ENCODE measurements around the gene ADAM29. TPM values are rescaled to one million over a fixed set of nuclear protein-coding genes. Genes with fewer than 3 reads are reported as not detected.

ADAM29 gene
- total and polyA plus RNA-seq, 2 donors from 2014 or later: not detected

- no peak overlapping the region for H3K9ac ChIP-seq (ENCODE audit: low read length in 3 of 3)
- DNase-seq: no peak
- peaks cover 0 to 5% (median 4%) of the 10 kb centered on the region in 3 donors for H3K9me3 ChIP-seq (ENCODE audit: control insufficient read depth in 2 of 3, insufficient read depth in 1 of 3, low read length in 3 of 3)
- H3K36me3 ChIP-seq (ENCODE audit: control insufficient read depth in 2 of 3, insufficient read depth in 3 of 3, low read length in 3 of 3): no peaks in the 10 kb centered on the region
- H3K27ac ChIP-seq (ENCODE audit: low read depth in 2 of 2, low read length in 2 of 2): no peak overlapping the region
- H3K4me1 ChIP-seq (ENCODE audit: control insufficient read depth in 2 of 3, insufficient read depth in 2 of 3, low read depth in 1 of 3, low read length in 3 of 3): no peaks in the 10 kb centered on the region
- no peak overlapping the region for H3K4me3 ChIP-seq (ENCODE audit: low read length in 3 of 3)
- H3K27me3 ChIP-seq (ENCODE audit: control insufficient read depth, insufficient read depth, low read length): no peaks in the 10 kb centered on the region
- intact Hi-C loops (cut with DNase I): no loop called here
- no peak for TF ChIP-seq CTCF (IDR thresholded peaks at IDR 0.05; ENCODE audit: borderline replicate concordance, extremely low read depth, insufficient read depth)
- FAIRE-seq: no peak
Observed at GRCh38 chr4:174907508-174907907, 10.7 kb upstream of the ADAM29 start.

- no peak overlapping the region for H3K4me3 ChIP-seq (ENCODE audit: low read length in 3 of 3)
- no peaks in the 10 kb centered on the region for H3K36me3 ChIP-seq (ENCODE audit: control insufficient read depth in 2 of 3, insufficient read depth in 3 of 3, low read length in 3 of 3)
- H3K9ac ChIP-seq (ENCODE audit: low read length in 3 of 3): no peak overlapping the region
- H3K4me1 ChIP-seq (ENCODE audit: control insufficient read depth in 2 of 3, insufficient read depth in 2 of 3, low read depth in 1 of 3, low read length in 3 of 3): no peaks in the 10 kb centered on the region
- FAIRE-seq: no peak
- H3K27ac ChIP-seq (ENCODE audit: low read depth in 2 of 2, low read length in 2 of 2): no peak overlapping the region
- peaks cover 0 to 4% (median 0%) of the 10 kb centered on the region in 3 donors for H3K9me3 ChIP-seq (ENCODE audit: control insufficient read depth in 2 of 3, insufficient read depth in 1 of 3, low read length in 3 of 3)
- intact Hi-C loops (cut with DNase I): no loop called here
- H3K27me3 ChIP-seq (ENCODE audit: control insufficient read depth, insufficient read depth, low read length): no peaks in the 10 kb centered on the region
- no peak for TF ChIP-seq CTCF (IDR thresholded peaks at IDR 0.05; ENCODE audit: borderline replicate concordance, extremely low read depth, insufficient read depth)
- no peak for DNase-seq
Observed at GRCh38 chr4:174910271-174910670, 7.9 kb upstream of the ADAM29 start.

- H3K9ac ChIP-seq (ENCODE audit: low read length in 3 of 3): no peak overlapping the region
- no peak for TF ChIP-seq CTCF (IDR thresholded peaks at IDR 0.05; ENCODE audit: borderline replicate concordance, extremely low read depth, insufficient read depth)
- DNase-seq: no peak
Observed at GRCh38 chr4:174912919-174913543, 5.1 kb upstream of the ADAM29 start.

More at GRCh38 chr4:174912919-174913543, 5.1 kb upstream of the ADAM29 start:
- H3K4me1 ChIP-seq (ENCODE audit: control insufficient read depth in 2 of 3, insufficient read depth in 2 of 3, low read depth in 1 of 3, low read length in 3 of 3): no peaks in the 10 kb centered on the region
- intact Hi-C loops (cut with DNase I): no loop called here
- no peaks in the 10 kb centered on the region for H3K27me3 ChIP-seq (ENCODE audit: control insufficient read depth, insufficient read depth, low read length)
- peaks cover 0 to 4% (median 0%) of the 10 kb centered on the region in 3 donors for H3K9me3 ChIP-seq (ENCODE audit: control insufficient read depth in 2 of 3, insufficient read depth in 1 of 3, low read length in 3 of 3)
- H3K27ac ChIP-seq (ENCODE audit: low read depth in 2 of 2, low read length in 2 of 2): no peak overlapping the region
- no peaks in the 10 kb centered on the region for H3K36me3 ChIP-seq (ENCODE audit: control insufficient read depth in 2 of 3, insufficient read depth in 3 of 3, low read length in 3 of 3)
- H3K4me3 ChIP-seq (ENCODE audit: low read length in 3 of 3): no peak overlapping the region
- FAIRE-seq: no peak

All from kidney (tissue), 14 donors.